ENCODE results near the gene FARP2.

GRCh38 chr2:241540401-241540770 is 184.3 kb downstream of the FARP2 start:
- TF ChIP-seq CTCF (conservative IDR thresholded peaks at IDR 0.05; ENCODE audit: low read depth, low read length) (no peak), EZH2 (IDR thresholded peaks at IDR 0.05; ENCODE audit: low read length, unreplicated experiment) (no peak), EZH2phosphoT487 (IDR thresholded peaks at IDR 0.05; ENCODE audit: borderline replicate concordance, low read length) (no peak)

All from PC-3 (cell line).